WTC11 (cell line): ENCODE measurements around the gene SGPL1.

Experiments used
- CTCF ChIP-seq: fragments of 200-600 bp; IDR thresholded peaks from 2 replicates; pipeline ENCODE4 v1.8.0; 2022; ENCODE audit warnings: antibody characterized with exemption
- E2F4 ChIP-seq: sonication (generic); formaldehyde crosslinking; IDR thresholded peaks from 2 replicates; pipeline ENCODE4 v1.8.1; 2022; ENCODE audit warnings: low read depth, mild to moderate bottlenecking, moderate library complexity, missing genetic modification reagents, borderline replicate concordance
- ESRRA ChIP-seq: sonication (generic); formaldehyde crosslinking; IDR thresholded peaks from 2 replicates; pipeline ENCODE4 v1.8.1; 2022; ENCODE audit warnings: mild to moderate bottlenecking, missing genetic modification reagents, borderline replicate concordance
- HMGXB4 ChIP-seq: sonication (generic); formaldehyde crosslinking; IDR thresholded peaks from 2 replicates; pipeline ENCODE4 v1.8.1; 2023; ENCODE audit warnings: mild to moderate bottlenecking, moderate library complexity, missing genetic modification reagents
- MAX ChIP-seq: sonication (generic); formaldehyde crosslinking; IDR thresholded peaks from 2 replicates; pipeline ENCODE4 v1.8.0; 2022; ENCODE audit warnings: mild to moderate bottlenecking, missing genetic modification reagents
- SMAD3 ChIP-seq: sonication (generic); formaldehyde crosslinking; IDR thresholded peaks from 2 replicates; pipeline ENCODE4 v1.8.0; 2022; ENCODE audit warnings: missing genetic modification reagents, mild to moderate bottlenecking, borderline replicate concordance
- TEAD4 ChIP-seq: sonication (generic); formaldehyde crosslinking; IDR thresholded peaks from 2 replicates; pipeline ENCODE4 v1.8.0; 2022; ENCODE audit warnings: mild to moderate bottlenecking, missing genetic modification reagents

GRCh38 chr10:70911386-70911785 lies 95.6 kb downstream of the SGPL1 start:
- TF ChIP-seq CTCF (no peak), HMGXB4 (no peak), TEAD4 (no peak), E2F4 (no peak), SMAD3 (no peak), ESRRA (no peak), MAX (CRISPR knock-in tag) (no peak)
